ENCODE measurements around the gene RNF20. TPM values are rescaled to one million over a fixed set of nuclear protein-coding genes. Genes with fewer than 3 reads are reported as not detected.
A peak's percentile ranks its signal among the peaks of the same experiment; 100 is the strongest.
"Not testable (repeated sequence)": the region's sequence is repeated elsewhere in the genome, so short reads cannot be mapped to it uniquely, and the experiment has no call there.

Gene RNF20
- total RNA-seq, 1 donor from 2014 or later = 37.0 TPM

DNA sequence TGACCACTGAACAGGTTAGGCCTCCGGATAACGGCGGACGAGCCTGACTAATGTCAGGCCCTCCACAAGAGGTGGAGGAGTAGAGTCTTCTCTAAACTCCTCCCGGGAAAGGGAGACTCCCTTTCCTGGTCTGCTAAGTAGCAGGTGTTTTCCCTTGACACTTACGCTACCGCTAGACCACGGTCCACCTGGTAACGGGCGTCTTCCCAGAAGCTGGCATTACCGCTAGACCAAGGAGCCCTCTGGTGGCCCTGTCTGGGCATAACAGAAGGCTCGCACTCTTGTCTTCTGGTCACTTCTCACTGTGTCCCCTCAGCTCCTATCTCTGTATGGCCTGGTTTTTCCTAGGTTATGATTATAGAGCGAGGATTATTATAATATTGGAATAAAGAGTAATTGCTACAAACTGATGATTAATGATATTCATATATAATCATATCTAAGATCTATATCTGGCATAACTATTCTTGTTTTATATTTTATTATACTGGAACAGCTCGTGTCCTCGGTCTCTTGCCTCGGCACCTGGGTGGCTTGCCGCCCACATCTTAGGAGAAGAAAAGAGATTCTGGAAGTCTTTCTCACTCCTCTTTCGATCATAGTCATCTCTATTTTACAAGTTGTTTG, 15.9 kb downstream of the RNF20 start:
- not testable (repeated sequence) for H3K79me2 ChIP-seq (ENCODE audit: low read depth); H3K4me1 ChIP-seq; H3K4me1 Mint-ChIP-seq; H3K9me3 ChIP-seq (ENCODE audit: low read depth); H3K4me3 Mint-ChIP-seq; H3K9me3 Mint-ChIP-seq; H3K27me3 ChIP-seq; H3K4me3 ChIP-seq; H3K27ac ChIP-seq; H3K27ac Mint-ChIP-seq; H3K4me2 ChIP-seq; H4K20me1 ChIP-seq (ENCODE audit: low read depth); H3K27me3 Mint-ChIP-seq (ENCODE audit: insufficient read depth, low read depth); H3F3A ChIP-seq (ENCODE audit: low read depth); H3K9ac ChIP-seq; H2AFZ ChIP-seq (replicated peaks)
- TF ChIP-seq, protein P1, sequence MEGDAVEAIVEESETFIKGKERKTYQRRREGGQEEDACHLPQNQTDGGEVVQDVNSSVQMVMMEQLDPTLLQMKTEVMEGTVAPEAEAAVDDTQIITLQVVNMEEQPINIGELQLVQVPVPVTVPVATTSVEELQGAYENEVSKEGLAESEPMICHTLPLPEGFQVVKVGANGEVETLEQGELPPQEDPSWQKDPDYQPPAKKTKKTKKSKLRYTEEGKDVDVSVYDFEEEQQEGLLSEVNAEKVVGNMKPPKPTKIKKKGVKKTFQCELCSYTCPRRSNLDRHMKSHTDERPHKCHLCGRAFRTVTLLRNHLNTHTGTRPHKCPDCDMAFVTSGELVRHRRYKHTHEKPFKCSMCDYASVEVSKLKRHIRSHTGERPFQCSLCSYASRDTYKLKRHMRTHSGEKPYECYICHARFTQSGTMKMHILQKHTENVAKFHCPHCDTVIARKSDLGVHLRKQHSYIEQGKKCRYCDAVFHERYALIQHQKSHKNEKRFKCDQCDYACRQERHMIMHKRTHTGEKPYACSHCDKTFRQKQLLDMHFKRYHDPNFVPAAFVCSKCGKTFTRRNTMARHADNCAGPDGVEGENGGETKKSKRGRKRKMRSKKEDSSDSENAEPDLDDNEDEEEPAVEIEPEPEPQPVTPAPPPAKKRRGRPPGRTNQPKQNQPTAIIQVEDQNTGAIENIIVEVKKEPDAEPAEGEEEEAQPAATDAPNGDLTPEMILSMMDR (IDR thresholded peaks at IDR 0.05) = peak; percentile 49
- H3K36me3 ChIP-seq = peaks cover 49% of the 10 kb centered on the region
- DNase-seq (ENCODE audit: low spot score) = peak; percentile 10
- H3K36me3 Mint-ChIP-seq = peaks cover 52% of the 10 kb centered on the region

DNA sequence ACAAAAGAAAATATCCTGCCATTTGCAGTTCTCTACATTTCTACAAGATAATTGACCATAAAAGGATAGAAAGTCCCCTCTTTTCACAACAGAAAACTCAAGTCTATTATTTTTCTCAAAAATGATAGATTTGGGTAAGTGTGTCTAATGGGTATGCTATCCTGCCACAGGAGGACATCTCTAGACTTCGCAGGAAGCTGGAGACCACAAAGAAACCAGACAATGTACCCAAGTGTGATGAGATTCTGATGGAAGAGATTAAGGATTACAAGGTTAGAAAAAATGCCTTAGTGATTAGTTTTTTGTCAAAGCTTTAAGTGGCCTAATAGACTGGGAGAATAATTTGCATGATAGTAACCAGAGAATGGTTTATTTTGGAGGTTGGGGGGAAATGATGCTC, 28.1 kb downstream of the RNF20 start:
- Histone ChIP-seq H3K79me2 (ENCODE audit: low read depth) (no peaks in the 10 kb centered on the region), H3K9me3 (ENCODE audit: low read depth) (no peaks in the 10 kb centered on the region), H3K27ac (no peak overlapping the region), H3K36me3 (peaks cover 29% of the 10 kb centered on the region), H3F3A (ENCODE audit: low read depth) (no peaks in the 10 kb centered on the region), H3K4me1 (no peaks in the 10 kb centered on the region), H3K27me3 (no peaks in the 10 kb centered on the region), H4K20me1 (ENCODE audit: low read depth) (no peaks in the 10 kb centered on the region), H3K4me2 (no peak overlapping the region), H3K4me3 (no peak overlapping the region), H2AFZ (replicated peaks) (no peak overlapping the region), H3K9ac (no peak overlapping the region)
- Mint-ChIP-seq H3K9me3 (peaks cover 7% of the 10 kb centered on the region), H3K27ac (no peak overlapping the region), H3K36me3 (peaks cover 73% of the 10 kb centered on the region), H3K4me3 (no peak overlapping the region), H3K4me1 (no peaks in the 10 kb centered on the region), H3K27me3 (ENCODE audit: insufficient read depth, low read depth) (no peaks in the 10 kb centered on the region)
- DNase-seq (ENCODE audit: low spot score) = no peak
- TF ChIP-seq EZH2phosphoT487 (IDR thresholded peaks at IDR 0.05) = no peak
- TF ChIP-seq, protein P1 (IDR thresholded peaks at IDR 0.05) = no peak

DNA sequence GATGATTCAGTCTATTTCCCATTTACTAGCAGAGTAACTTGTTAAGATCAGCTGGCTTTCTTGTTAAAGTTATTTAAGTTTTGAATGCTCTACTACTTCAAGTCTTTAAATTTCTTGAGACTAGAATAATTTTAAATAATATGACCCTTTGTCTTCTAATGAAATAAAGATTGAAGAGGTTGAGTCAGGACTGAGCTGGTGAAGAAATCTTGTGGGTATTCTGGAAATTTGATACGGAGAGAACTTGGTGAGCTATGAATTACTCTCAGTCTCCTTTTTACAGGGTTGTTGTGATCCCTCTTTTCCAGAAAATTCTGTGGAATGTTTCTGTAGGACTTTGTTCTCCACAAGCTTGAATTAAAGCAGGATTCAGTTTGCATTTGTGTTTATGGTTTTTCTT, 29.3 kb downstream of the RNF20 start:
- Mint-ChIP-seq H3K4me1 (no peaks in the 10 kb centered on the region), H3K27ac (no peak overlapping the region), H3K36me3 (peaks cover 62% of the 10 kb centered on the region), H3K9me3 (peaks cover 7% of the 10 kb centered on the region), H3K4me3 (no peak overlapping the region), H3K27me3 (ENCODE audit: insufficient read depth, low read depth) (no peaks in the 10 kb centered on the region)
- Histone ChIP-seq H3K27me3 (no peaks in the 10 kb centered on the region), H3K9me3 (ENCODE audit: low read depth) (no peaks in the 10 kb centered on the region), H3K79me2 (ENCODE audit: low read depth) (no peaks in the 10 kb centered on the region), H3K4me3 (no peak overlapping the region), H3K9ac (no peak overlapping the region), H2AFZ (replicated peaks) (no peak overlapping the region), H3K36me3 (peaks cover 20% of the 10 kb centered on the region), H4K20me1 (ENCODE audit: low read depth) (no peaks in the 10 kb centered on the region), H3K4me2 (no peak overlapping the region), H3K27ac (no peak overlapping the region), H3K4me1 (no peaks in the 10 kb centered on the region), H3F3A (ENCODE audit: low read depth) (no peaks in the 10 kb centered on the region)
- TF ChIP-seq, protein P1 (IDR thresholded peaks at IDR 0.05) = no peak
- no peak for TF ChIP-seq EZH2phosphoT487 (IDR thresholded peaks at IDR 0.05)
- no peak for TF ChIP-seq EZH2 (IDR thresholded peaks at IDR 0.05)
- no peak for DNase-seq (ENCODE audit: low spot score)

Data from neural progenitor cell (in vitro differentiated cells).